Measurements from ENCODE around the gene PATZ1. TPM values are rescaled to one million over a fixed set of nuclear protein-coding genes. Genes with fewer than 3 reads are reported as not detected.
A peak's percentile ranks its signal among the peaks of the same experiment; 100 is the strongest.

Gene PATZ1
- total and polyA plus RNA-seq, 2 of the 4 experiments (the other 2 are of a cell fraction), result 6.5 to 10.5 TPM

- Histone ChIP-seq H3K36me3 (ENCODE audit: control insufficient read depth, insufficient read depth, low read length) (no peaks in the 10 kb centered on the region), H3K79me1 (ENCODE audit: low read depth in 1 of 2, low read length in 2 of 2) (no peaks in the 10 kb centered on the region; a peak in 1 of 4 replicates), H2BK15ac (ENCODE audit: low read depth, low read length) (no peak overlapping the region), H3K9me3 (ENCODE audit: control insufficient read depth, insufficient read depth, low read length) (peaks cover 5% of the 10 kb centered on the region; the same call in 1 of the 2 replicates), H3K9me1 (ENCODE audit: insufficient read depth, low read length) (no peaks in the 10 kb centered on the region; the same call in 1 of the 2 replicates), H4K20me1 (ENCODE audit: insufficient read depth, low read length) (no peaks in the 10 kb centered on the region), H2AK5ac (ENCODE audit: low read depth, low read length) (no peak overlapping the region; the same call in 1 of the 2 replicates), H3K4me2 (ENCODE audit: low read depth, low read length) (no peak overlapping the region), H2AFZ (replicated peaks; ENCODE audit: low read length, poor library complexity) (peak overlapping the region; percentile 80), H2BK20ac (ENCODE audit: low read depth, low read length) (peak overlapping the region; percentile 37), H4K5ac (ENCODE audit: low read depth, low read length) (peak overlapping the region; percentile 6; the same call in 1 of the 2 replicates), H2AK9ac (replicated peaks; ENCODE audit: low read depth, low read length, poor library complexity) (peak overlapping the region; percentile 3), H3K23ac (ENCODE audit: low read depth, low read length) (no peak overlapping the region), H3K4me1 (ENCODE audit: control insufficient read depth, insufficient read depth, low read length) (peaks cover 3% of the 10 kb centered on the region; the same call in 1 of the 2 replicates), H4K8ac (ENCODE audit: low read depth in 2 of 2, low read length in 2 of 2) (peak overlapping the region; percentile 55 to 62), H3K4ac (ENCODE audit: low read depth, low read length) (peak overlapping the region; percentile 22; the same call in 1 of the 2 replicates), H3K14ac (replicated peaks; ENCODE audit: low read depth, low read length) (peak overlapping the region; percentile 12; the same call in 1 of the 2 replicates), H3K27me3 (ENCODE audit: control insufficient read depth, insufficient read depth, low read length) (no peaks in the 10 kb centered on the region), H2BK5ac (ENCODE audit: low read depth, low read length, poor library complexity, severe bottlenecking) (no peak overlapping the region), H3K9ac (ENCODE audit: low read depth, low read length) (no peak overlapping the region), H3K56ac (ENCODE audit: extremely low read depth, insufficient read depth, low read length) (no peak overlapping the region), H2BK120ac (ENCODE audit: low read depth, low read length) (no peak overlapping the region; the same call in 1 of the 2 replicates), H4K91ac (ENCODE audit: insufficient read depth, low read depth, low read length) (peak overlapping the region; percentile 31; the same call in 1 of the 2 replicates), H3K4me3 (ENCODE audit: insufficient read depth, low read depth, low read length) (no peak overlapping the region), H3K27ac (ENCODE audit: insufficient read depth, low read length) (peak overlapping the region; percentile 0; the same call in 1 of the 2 replicates), H3K18ac (ENCODE audit: low read depth, low read length) (peak overlapping the region; percentile 8; the same call in 1 of the 2 replicates)
- TF ChIP-seq SMC3 (IDR thresholded peaks at IDR 0.05; ENCODE audit: low read depth, low read length) (peak; percentile 64), RAD21 (IDR thresholded peaks at IDR 0.05; ENCODE audit: low read length) (peak; percentile 46), CTCF (conservative IDR thresholded peaks at IDR 0.05; ENCODE audit: low read depth, low read length) (peak; percentile 77), MXI1 (IDR thresholded peaks at IDR 0.05; ENCODE audit: borderline replicate concordance, low read depth, low read length) (no peak), RFX5 (IDR thresholded peaks at IDR 0.05; ENCODE audit: low read depth, low read length) (no peak)
- TF ChIP-seq, protein P1, sequence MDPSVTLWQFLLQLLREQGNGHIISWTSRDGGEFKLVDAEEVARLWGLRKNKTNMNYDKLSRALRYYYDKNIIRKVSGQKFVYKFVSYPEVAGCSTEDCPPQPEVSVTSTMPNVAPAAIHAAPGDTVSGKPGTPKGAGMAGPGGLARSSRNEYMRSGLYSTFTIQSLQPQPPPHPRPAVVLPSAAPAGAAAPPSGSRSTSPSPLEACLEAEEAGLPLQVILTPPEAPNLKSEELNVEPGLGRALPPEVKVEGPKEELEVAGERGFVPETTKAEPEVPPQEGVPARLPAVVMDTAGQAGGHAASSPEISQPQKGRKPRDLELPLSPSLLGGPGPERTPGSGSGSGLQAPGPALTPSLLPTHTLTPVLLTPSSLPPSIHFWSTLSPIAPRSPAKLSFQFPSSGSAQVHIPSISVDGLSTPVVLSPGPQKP (IDR thresholded peaks at IDR 0.05; ENCODE audit: borderline replicate concordance, low read depth, low read length), result no peak
- BruUV-seq (replicated peaks), result no TSS peak
- ChIA-PET POLR2A (ENCODE audit: unreplicated experiment) (no interaction called here), CTCF (interaction anchor here (0.5 to 1.9 kb wide), 13 partner anchors 9 to 353 kb away, joined by 3 to 24 read pairs (median 5); partner anchors contain the start of gene PIK3IP1)
- DNase-seq (peak; percentile 61), ATAC-seq (ENCODE audit: low read depth) (peak; percentile 97)
- in situ Hi-C loops (cut with MboI; ENCODE audit: low sequenced_read_pairs) (no loop called here), dilution Hi-C loops (cut with HindIII; ENCODE audit: low sequenced_read_pairs, unreplicated experiment) (no loop called here), intact Hi-C loops (cut with micrococcal nuclease) (no loop called here)
- 0% methylated on average over 1 of the region's 6 CpGs; no CpG with 5 or more reads in 1 of the 2 experiments for WGBS, 2 experiments (ENCODE audit: extremely low coverage in 2 of 2, insufficient read length in 1 of 2)
These were observed 32.6 kb downstream of the PATZ1 start for GRCh38 chr22:31313366-31314147.

Measured in IMR-90 (cell line).